ENCODE data around the gene PLXDC1. TPM values are rescaled to one million over a fixed set of nuclear protein-coding genes. Genes with fewer than 3 reads are reported as not detected.

The PLXDC1 gene
- total RNA-seq, 1 experiment from 2014 or later, result 2.0 TPM

- no peak overlapping the region for H2BK20ac ChIP-seq (ENCODE audit: low read depth, low read length, poor library complexity, severe bottlenecking)
- H3K79me1 ChIP-seq (ENCODE audit: insufficient read depth, low read depth, low read length, poor library complexity, severe bottlenecking), result no peaks in the 10 kb centered on the region
- no peak overlapping the region for H2AK5ac ChIP-seq (ENCODE audit: insufficient read length, low read length)
- no peak overlapping the region for H4K91ac ChIP-seq (ENCODE audit: insufficient read length, low read depth, low read length)
- Mint-ChIP-seq H3K36me3 (ENCODE audit: insufficient read depth in 1 of 3, low read depth in 3 of 3) (no peaks in the 10 kb centered on the region), H3K4me1 (peaks cover 20 to 22% of the 10 kb centered on the region in 2 experiments), H3K27me3 (ENCODE audit: low read depth) (peaks cover 2% of the 10 kb centered on the region), H3K27ac (no peak overlapping the region), H3K4me3 (no peak overlapping the region), H3K9me3 (no peaks in the 10 kb centered on the region)
- H3K14ac ChIP-seq (ENCODE audit: insufficient read depth, low read length), result no peak overlapping the region
- H3K27ac ChIP-seq (ENCODE audit: insufficient read length, low read depth, low read length), result no peak overlapping the region
- TF ChIP-seq, protein P1, sequence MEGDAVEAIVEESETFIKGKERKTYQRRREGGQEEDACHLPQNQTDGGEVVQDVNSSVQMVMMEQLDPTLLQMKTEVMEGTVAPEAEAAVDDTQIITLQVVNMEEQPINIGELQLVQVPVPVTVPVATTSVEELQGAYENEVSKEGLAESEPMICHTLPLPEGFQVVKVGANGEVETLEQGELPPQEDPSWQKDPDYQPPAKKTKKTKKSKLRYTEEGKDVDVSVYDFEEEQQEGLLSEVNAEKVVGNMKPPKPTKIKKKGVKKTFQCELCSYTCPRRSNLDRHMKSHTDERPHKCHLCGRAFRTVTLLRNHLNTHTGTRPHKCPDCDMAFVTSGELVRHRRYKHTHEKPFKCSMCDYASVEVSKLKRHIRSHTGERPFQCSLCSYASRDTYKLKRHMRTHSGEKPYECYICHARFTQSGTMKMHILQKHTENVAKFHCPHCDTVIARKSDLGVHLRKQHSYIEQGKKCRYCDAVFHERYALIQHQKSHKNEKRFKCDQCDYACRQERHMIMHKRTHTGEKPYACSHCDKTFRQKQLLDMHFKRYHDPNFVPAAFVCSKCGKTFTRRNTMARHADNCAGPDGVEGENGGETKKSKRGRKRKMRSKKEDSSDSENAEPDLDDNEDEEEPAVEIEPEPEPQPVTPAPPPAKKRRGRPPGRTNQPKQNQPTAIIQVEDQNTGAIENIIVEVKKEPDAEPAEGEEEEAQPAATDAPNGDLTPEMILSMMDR (conservative IDR thresholded peaks at IDR 0.05), result peak; percentile 43; the same call in 2 of the 3 replicates
- no peak overlapping the region for H3K4ac ChIP-seq (ENCODE audit: low read depth, low read length)
- no peak overlapping the region for H3K4me2 ChIP-seq (ENCODE audit: insufficient read depth, insufficient read length, low read length)
- H3K56ac ChIP-seq (ENCODE audit: insufficient read length, low read depth, low read length), result no peak overlapping the region
- H4K8ac ChIP-seq (replicated peaks; ENCODE audit: insufficient read length, low read depth, low read length), result no peak overlapping the region
- no peak overlapping the region for H4K5ac ChIP-seq (ENCODE audit: insufficient read length, low read depth, low read length)
- no peak overlapping the region for H2BK15ac ChIP-seq (ENCODE audit: low read depth, low read length)
- DNase-seq, result no peak
- H2AFZ ChIP-seq (ENCODE audit: low read length), result no peak overlapping the region
- no peak overlapping the region for H2BK12ac ChIP-seq (ENCODE audit: insufficient read length, low read depth, low read length)
- H2BK5ac ChIP-seq (ENCODE audit: insufficient read length, low read length), result no peak overlapping the region
- no peak overlapping the region for H3K9ac ChIP-seq (ENCODE audit: extremely low read depth, insufficient read length, low read length)
- no peaks in the 10 kb centered on the region for H3K23me2 ChIP-seq (ENCODE audit: insufficient read length, low read depth, low read length, poor library complexity, severe bottlenecking)
- H3K23ac ChIP-seq (ENCODE audit: insufficient read length, low read depth, low read length), result no peak overlapping the region
- no CpG with 5 or more reads among the region's 5 CpGs for WGBS (ENCODE audit: extremely low coverage, insufficient read length, low lambda C conversion rate)
- no peak overlapping the region for H3T11ph ChIP-seq (ENCODE audit: low read length)
- no peaks in the 10 kb centered on the region for H4K20me1 ChIP-seq (ENCODE audit: control insufficient read depth, insufficient read depth, insufficient read length)
- no peaks in the 10 kb centered on the region for H3K79me2 ChIP-seq (ENCODE audit: insufficient read depth, low read length)
- no peaks in the 10 kb centered on the region for H3K27me3 ChIP-seq (ENCODE audit: insufficient read depth, low read length)
- H3K18ac ChIP-seq (ENCODE audit: insufficient read length, low read depth, low read length), result no peak overlapping the region
- H3K4me1 ChIP-seq (ENCODE audit: insufficient read depth, low read length), result no peaks in the 10 kb centered on the region
- H3K9me3 ChIP-seq (ENCODE audit: control insufficient read depth, low read depth, low read length), result no peaks in the 10 kb centered on the region
- H2BK120ac ChIP-seq (ENCODE audit: low read depth, low read length, poor library complexity, severe bottlenecking), result no peak overlapping the region
These were observed 73.6 kb downstream of the PLXDC1 start for GRCh38 chr17:39077866-39078265.
